ENCODE results near the gene SLC51A. TPM values are rescaled to one million over a fixed set of nuclear protein-coding genes. Genes with fewer than 3 reads are reported as not detected.

The SLC51A gene
- polyA plus RNA-seq, 1 experiment, result not detected

DNA sequence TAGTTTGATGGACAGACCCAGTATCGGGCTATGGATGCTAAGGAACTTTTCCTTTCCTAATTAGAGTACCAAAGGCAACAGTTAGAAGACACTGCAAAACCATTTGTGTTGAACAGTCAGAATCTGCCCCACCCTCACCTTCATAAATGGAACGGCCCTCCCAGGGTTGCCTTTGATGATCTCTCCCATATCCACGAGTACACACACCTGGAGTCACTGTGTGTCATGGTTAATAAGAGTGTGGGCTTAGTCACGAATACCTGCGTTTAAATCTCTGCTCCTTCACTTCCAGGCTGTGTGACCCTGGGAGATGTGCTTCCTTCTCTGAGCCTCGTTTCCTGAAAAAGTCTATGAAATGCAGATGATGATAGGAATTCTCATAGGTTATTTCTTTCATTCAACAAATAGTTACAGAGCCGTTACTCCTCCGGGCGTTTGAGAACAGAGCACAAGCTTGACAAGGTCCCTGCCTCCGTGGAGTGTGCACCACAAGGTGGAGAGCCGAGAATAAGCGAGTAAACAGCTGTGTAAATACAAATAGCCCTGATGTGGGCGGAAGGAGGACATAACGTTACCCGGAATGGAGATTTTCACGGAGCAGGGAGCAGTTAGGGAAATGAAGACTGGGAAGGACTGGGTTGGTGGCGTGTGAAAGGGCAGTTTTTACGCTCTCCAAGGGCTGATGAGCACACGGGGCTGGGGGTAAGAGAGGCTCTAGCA lies 6.7 kb downstream of the SLC51A start:
- H3K4me3 ChIP-seq (ENCODE audit: low read depth, low read length), result no peak overlapping the region
- peaks cover 2% of the 10 kb centered on the region; the same call in 1 of the 2 replicates for H3K27me3 ChIP-seq (ENCODE audit: control insufficient read depth, insufficient read depth, low read length)
- POLR2A ChIA-PET, result no interaction called here

DNA sequence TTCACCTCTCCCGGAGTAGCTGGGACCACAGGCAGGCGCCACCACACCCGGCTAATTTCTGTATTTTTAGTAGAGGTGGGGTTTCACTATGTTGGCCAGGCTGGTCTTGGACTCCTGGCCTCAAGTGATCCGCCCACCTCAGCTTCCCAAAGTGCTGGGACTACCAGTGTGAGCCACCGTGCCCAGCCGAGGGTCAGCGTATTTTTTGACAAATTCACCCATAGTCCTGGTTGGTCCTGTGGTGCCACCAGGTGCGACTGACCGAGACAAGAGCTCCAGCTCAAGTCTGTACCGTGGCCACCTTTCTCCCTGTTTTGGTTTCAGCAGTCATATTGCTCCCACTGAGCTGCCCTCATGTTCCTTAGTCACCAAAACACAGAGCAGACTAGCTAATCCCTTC lies 8.8 kb downstream of the SLC51A start:
- DNase-seq (ENCODE audit: low read depth), result no peak
- Histone ChIP-seq H3K4me3 (ENCODE audit: low read depth, low read length) (no peak overlapping the region), H3K36me3 (ENCODE audit: control insufficient read depth, insufficient read depth, low read length) (no peaks in the 10 kb centered on the region), H3K27me3 (ENCODE audit: control insufficient read depth, insufficient read depth, low read length) (peaks cover 2% of the 10 kb centered on the region; the same call in 1 of the 2 replicates)
- ChIA-PET POLR2A (no interaction called here), CTCF (interaction anchor here (0.8 to 1.1 kb wide), 2 partner anchors 28 to 29 kb away, joined by 3 read pairs; no protein-coding TSS in a partner anchor)
- TF ChIP-seq, protein P1, sequence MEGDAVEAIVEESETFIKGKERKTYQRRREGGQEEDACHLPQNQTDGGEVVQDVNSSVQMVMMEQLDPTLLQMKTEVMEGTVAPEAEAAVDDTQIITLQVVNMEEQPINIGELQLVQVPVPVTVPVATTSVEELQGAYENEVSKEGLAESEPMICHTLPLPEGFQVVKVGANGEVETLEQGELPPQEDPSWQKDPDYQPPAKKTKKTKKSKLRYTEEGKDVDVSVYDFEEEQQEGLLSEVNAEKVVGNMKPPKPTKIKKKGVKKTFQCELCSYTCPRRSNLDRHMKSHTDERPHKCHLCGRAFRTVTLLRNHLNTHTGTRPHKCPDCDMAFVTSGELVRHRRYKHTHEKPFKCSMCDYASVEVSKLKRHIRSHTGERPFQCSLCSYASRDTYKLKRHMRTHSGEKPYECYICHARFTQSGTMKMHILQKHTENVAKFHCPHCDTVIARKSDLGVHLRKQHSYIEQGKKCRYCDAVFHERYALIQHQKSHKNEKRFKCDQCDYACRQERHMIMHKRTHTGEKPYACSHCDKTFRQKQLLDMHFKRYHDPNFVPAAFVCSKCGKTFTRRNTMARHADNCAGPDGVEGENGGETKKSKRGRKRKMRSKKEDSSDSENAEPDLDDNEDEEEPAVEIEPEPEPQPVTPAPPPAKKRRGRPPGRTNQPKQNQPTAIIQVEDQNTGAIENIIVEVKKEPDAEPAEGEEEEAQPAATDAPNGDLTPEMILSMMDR (IDR thresholded peaks at IDR 0.05; ENCODE audit: insufficient read depth, low read depth, low read length), result no peak

More for the DNA sequence above, 6.7 kb downstream of the SLC51A start:
- CTCF ChIA-PET, result no interaction called here
- TF ChIP-seq, protein P1 (IDR thresholded peaks at IDR 0.05; ENCODE audit: insufficient read depth, low read depth, low read length), result no peak
- no peak for DNase-seq (ENCODE audit: low read depth)
- H3K36me3 ChIP-seq (ENCODE audit: control insufficient read depth, insufficient read depth, low read length), result no peaks in the 10 kb centered on the region

DNA sequence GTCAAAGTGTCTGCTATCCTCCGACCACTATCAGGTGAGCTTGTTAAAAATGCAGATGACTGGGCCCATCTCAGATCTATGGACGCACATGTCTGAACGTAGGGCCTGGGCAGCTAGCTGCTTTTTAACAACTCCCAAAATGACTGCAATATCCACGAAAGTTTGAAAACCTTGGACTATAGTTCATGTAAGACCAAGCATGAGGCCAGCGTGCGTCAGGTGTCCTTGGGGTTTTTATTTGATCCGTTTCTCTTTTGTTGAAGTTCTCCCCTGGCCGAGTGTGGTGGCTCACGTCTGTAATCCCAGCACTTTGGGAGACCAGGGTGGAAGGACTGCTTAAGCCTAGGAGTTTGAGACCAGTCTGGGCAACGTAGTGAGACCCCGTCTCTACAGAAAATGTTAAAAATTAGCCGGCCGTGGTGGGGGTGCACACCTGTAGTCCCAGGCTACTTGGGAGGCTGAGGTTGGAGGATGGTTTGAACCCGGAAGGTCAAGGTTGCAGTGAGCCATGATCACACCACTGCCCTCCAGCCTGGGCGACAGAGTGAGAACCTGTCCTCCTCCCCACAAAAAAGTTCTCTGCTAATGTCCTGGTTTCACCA lies 9.5 kb downstream of the SLC51A start:
- TF ChIP-seq, protein P1 (IDR thresholded peaks at IDR 0.05; ENCODE audit: insufficient read depth, low read depth, low read length), result no peak
- CTCF ChIA-PET, result no interaction called here
- POLR2A ChIA-PET, result no interaction called here
- Histone ChIP-seq H3K27me3 (ENCODE audit: control insufficient read depth, insufficient read depth, low read length) (peaks cover 2% of the 10 kb centered on the region; the same call in 1 of the 2 replicates), H3K4me3 (ENCODE audit: low read depth, low read length) (no peak overlapping the region), H3K36me3 (ENCODE audit: control insufficient read depth, insufficient read depth, low read length) (no peaks in the 10 kb centered on the region)
- no peak for DNase-seq (ENCODE audit: low read depth)

DNA sequence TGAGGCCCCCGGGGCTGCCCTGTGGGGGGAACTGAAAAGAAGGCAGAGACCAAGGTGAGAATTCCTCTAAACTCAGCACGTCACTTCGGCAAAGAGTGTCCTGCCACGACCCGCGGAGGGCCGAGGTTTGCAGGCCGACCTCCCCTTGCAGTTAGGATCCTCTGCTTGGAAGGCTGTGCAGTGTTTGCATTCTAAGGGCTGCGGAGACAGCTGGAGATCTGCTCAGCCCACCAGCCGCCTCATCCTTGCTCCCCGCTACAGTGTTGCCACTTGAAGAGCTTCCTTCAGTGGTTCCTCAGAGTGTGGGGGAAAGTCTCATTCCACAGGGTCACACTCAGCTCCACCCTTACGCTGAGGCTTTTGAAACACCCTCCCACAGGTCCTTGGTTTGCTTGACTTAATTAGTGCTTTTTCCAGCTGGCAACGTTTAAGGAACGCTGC lies 10.8 kb downstream of the SLC51A start:
- DNase-seq (ENCODE audit: low read depth), result no peak
- ChIA-PET CTCF (no interaction called here), POLR2A (interaction anchor here (0.5 kb wide), 1 partner anchor 9 kb away, joined by 4 read pairs; no protein-coding TSS in a partner anchor)
- H3K4me3 ChIP-seq (ENCODE audit: low read depth, low read length), result no peak overlapping the region
- no peaks in the 10 kb centered on the region for H3K36me3 ChIP-seq (ENCODE audit: control insufficient read depth, insufficient read depth, low read length)
- TF ChIP-seq, protein P1 (IDR thresholded peaks at IDR 0.05; ENCODE audit: insufficient read depth, low read depth, low read length), result no peak
- peaks cover 2% of the 10 kb centered on the region; the same call in 1 of the 2 replicates for H3K27me3 ChIP-seq (ENCODE audit: control insufficient read depth, insufficient read depth, low read length)

All from BJ (cell line).